ENCODE measurements around the gene BORCS6.

The BORCS6 gene

DNA sequence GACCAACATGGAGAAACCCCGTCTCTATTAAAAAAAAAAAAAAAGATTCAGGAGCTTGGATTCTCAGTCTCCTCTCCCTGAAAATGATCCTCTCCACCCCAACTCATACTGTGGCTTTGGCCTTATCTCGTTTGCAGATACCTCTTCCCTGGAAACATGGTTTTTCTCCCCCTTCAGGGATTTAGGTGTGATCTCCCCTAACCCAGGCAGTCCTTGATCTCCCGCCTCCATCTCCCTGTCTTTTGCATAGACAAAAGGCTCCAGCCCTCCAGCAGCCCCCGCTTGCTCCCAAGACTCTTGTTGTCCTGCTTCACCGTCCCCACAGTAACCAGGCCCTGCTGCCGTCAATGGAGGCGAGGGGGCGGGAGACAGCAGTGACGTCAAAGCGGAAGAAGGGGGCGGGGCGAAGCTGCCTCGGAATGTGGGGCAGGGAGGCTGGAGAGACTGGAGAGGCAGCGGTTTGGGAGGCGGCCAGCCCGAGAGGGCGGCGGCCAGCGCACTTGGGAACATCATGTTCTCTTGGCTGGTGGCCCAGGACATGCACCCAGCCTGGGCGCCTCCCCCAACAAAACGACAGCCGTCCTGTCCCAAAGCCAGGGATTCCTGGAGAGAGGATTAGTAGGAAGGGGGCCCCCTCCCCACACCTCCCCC lies 35.9 kb downstream of the BORCS6 start:
- peak; percentile 97 for DNase-seq

DNA sequence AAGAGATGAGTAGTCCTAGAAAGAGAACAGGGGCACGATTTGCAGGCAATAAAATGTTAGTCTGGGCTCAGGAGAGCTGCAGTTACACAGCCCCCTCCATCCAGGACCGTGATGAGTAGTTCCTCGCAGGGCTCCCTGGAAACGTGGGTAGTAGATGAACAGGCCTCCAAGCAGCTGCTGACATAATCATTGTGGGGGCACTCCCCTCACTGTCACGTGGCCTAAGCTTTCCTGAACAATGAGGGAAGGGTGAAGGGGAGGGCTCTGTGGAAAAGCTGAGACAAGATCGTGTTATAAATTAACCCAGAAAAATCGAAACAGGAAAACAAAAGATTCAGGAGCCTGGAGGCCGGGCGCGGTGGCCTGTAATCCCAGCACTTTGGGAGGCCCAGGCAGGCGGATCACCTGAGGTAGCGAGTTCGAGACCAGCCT lies 36.4 kb downstream of the BORCS6 start:
- DNase-seq: no peak

DNA sequence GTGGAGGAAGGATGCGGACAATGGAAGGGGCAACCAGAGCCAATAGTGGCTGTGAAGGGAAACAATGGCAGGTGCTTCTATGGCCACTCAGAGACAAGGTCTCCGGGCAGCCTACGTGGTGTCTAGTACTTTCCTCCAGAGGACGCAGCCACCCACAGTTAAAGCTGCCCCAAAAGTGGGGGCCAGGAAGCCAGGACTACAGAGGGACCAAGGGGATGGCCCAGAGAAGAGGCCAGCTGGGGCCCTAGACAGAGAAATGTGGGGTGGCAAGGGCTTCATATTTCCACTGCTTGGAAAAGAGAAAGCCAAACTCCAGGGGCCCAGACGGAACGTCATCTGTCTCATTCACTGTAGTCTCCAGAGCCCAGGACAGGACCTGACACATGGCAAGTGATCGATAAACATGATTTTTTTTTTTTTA lies 36.9 kb downstream of the BORCS6 start:
- DNase-seq: no peak

DNA sequence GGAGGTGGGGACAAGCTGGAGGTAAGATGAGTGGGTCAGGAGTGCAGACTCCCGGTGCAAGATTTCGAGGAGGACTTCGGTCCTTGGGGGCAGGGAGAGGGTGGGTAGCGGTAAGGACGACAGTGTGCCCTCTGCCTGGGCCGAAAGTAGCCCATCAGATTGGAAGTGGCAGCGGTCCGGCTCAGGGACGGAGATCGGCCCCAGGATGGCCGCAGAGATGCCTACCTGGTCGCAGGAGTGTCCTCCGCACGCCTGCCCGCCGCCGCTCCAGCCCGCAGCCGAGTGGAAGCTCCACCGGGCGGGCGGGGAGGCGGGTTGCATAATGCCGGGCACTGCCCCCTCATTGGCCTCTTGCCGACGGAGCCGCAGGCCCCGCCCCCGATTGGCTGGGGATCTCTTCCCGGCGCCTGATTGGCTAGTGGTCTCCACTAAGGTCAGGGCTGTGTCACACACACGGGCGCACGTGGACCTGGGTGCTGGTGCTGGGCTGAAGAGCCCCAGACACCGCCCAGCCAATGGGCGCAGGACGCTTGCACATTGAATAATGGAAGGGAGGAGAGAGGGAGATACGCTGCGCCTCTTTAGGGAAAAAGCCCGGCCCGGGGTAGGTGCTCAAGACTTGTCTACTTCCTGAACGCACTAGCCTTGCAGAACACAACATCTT lies 37.7 kb downstream of the BORCS6 start, which contains the start of gene PER1:
Gene PER1 (minus strand): TSS at position 293 of the 664 bp plus-strand sequence. CDS start 1,698 bp downstream, outside the sequence.
- peak; percentile 80 for DNase-seq

DNA sequence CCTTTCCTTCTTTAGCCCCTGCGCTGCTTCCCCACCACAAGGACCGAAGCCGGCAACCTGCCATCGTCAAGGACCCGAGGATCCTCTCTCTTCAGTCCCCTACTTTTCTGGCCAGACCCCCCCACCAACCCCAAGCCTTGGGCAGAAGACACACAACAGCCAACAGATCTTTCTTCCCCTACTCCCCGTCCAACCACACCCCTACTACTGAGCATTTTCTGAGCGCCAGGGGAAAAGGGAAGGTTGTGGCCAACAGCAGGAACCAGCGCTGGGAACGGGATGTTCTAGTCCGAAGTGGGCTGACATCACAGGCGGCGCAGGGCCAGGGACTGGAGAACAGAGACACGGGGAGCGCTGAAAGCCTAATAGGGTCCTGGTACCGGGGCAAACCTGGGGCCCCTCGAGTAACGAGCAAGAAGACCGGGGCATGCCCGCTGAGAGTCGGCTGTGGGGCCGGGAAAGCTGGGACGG lies 38.3 kb downstream of the BORCS6 start:
- no peak for DNase-seq

DNA sequence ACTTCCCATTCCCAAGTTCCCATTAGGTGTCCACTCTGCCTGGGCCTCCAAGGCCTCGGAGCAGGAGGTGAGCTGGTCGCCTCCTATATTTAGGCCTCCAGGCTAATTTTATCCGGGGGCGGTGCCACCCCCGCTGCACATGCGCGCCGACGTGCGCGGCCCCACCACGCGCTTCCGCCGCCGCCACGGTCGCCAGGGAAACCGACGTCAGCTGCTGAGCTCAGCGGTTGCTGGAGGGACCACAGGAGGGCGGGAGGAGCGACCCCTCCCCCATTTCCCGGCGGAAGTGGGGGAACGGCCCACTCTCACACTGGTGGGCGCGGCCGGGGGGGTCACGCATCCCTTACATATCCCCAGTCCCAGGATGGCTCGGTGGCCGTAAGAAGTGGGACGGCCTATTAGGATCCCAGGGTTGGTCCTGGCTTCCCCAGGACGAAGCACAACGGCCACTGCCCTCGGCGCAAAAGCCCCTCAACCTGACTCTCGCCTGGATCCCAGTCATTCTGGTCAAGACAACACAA lies 38.8 kb downstream of the BORCS6 start:
- DNase-seq: peak; percentile 88

DNA sequence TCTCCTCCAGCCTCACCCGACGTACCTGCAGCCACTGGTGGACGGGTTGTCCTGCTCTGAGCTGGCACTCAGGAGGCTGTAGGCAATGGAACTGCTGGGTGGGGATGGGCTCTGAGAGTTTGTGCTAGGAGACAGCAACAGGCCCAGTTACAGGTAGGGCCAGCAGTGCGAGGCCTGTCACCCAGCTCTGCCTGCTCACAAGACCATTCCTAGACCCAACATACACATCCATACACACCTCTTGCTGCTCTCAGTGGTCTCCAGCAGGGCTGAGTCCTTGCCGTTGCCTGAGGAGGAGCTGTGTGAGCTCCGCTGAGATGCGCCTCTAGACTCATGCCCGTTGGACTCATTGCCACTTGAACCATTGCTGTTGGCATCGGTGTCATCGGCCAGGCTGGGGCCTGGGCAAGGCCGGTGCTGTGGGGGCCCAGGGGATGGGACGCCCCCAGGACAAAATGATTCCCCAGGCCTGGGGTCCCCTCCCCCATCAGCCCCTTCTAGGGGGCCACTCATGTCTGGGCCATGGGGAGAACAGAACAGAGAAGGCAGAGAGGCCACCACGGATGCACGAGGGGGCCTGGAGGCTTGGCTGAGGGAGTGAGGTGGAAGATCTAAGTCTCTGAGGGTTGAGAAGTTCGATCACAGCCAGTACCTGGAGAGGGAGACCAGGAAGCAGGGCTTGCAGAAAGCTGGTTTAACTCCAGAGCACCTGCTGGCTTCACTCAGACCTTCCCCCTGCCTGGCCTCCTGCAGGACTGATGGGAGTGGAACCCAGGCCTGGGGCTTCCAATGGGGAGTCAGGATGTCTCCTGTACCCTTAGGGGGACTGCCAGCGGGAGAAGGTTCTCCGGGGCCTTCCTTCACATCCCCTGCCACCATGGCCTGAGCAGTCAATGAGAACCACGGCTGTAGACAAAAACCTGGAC lies 39.5 kb downstream of the BORCS6 start:
- no peak for DNase-seq

DNA sequence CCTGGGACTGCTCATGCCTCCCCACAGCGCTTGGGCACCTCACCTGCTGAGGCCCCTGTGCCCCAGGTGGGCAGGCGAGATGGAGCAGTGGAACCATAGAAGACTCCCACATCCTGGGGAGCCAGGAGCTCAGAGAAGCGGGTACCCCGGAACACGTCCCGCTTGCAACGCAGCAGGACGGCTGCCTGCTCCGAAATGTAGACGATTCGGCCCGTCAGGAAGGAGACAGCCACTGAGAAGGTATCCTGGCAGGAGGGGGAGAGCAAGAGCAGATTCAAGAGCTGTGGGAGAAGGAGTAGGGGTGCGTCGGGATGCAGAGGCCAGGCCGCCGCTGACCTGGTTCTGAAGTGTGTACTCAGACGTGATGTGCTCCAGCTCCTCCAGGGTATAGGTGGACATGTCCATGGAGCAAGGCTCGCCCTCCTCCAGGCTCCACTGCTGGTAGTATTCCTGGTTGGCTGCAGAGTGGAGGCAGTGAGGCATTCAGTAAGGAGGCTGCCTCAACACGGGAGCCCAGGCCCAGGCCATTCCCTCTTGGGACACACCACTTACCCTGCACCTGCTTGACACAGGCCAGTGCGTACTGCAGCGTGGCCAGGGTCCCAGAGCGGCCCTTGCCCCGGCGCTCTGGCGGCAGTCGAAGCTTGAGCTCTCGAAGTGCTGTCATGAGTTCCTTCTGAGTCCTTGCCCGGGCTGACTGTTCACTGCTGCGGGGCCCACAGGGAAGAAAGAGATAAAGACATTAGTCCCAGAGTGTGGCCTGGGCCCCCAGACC lies 40.4 kb downstream of the BORCS6 start:
- DNase-seq: no peak

DNA sequence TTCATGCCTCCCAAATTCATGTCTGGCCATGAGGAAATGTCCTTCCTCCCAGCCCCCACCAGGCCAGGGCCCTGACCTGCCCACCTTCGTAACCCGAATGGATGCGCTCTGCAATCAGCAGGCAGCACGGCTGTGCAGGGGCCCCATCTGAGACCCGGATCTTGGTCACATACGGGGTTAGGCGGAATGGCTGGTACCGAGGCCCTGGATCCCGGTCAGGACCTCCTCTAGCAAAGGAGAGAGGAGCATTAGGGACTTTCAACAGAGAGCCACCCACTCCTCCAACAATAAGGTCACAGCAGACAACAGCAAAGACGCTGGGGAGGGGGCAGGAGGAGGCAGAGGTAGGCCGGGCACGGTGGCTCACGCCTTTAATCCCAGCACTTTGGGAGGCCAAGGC lies 41.4 kb downstream of the BORCS6 start:
- no peak for DNase-seq

DNA sequence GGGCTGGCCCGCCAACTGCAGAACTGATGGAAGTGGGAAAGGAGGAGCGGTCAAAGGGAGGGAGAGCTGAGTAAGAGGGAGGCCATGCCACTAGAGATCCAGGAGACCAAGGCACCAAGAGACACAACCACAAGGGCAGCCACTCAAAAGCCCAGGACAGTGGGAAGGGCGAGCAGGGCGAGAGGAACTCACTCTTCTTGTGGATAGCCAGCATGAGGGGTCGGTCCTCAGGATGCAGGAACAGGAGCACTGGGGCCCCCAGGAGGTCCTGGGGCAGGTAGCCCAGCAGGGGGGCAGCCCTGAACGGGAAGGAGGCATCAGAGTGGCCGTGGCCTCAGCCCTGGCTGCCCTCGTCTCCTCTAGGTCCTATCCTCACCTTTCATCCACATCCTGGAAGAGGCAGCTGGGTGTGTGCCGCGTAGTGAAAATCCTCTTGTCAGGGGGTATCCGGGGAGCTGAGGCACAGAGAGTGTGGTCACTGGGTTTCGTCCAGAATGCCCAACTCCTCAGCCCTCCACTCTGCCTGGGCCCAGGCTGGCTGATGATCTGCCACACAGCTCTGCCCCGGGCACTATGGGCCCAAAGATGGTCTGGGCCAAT lies 42.1 kb downstream of the BORCS6 start:
- DNase-seq: no peak

DNA sequence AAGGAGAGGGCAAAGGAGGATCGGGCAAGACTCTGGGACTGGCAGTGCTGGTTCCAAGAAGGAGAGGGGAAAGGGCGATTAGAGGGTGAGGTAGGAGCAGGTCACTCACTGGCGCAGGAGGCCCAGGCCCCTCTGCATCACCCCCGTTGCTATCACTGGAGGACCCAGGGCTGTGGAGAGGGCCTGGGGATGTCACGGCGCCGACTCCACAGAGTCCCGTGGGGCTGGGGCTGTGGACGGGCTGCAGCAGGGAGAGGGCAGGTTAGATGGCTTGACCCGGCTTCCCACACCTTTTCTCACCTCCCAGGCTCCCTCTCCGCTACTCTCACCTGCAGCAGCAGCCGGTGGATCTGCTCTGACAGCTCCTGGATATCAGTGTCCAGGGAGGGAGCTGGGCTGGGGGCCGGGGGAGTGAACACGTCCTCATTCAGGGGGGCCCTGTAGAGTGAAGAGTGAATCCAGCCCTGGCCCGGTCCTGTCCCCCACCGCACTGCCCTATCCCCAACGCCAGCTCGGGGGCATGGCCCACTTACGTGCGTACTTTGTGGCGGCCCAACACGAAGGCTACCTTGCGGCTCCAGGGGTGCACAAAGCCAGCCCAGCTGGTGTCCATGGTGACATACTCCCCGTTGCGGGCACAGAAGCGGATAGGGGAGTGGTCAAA lies 42.7 kb downstream of the BORCS6 start:
- no peak for DNase-seq

DNA sequence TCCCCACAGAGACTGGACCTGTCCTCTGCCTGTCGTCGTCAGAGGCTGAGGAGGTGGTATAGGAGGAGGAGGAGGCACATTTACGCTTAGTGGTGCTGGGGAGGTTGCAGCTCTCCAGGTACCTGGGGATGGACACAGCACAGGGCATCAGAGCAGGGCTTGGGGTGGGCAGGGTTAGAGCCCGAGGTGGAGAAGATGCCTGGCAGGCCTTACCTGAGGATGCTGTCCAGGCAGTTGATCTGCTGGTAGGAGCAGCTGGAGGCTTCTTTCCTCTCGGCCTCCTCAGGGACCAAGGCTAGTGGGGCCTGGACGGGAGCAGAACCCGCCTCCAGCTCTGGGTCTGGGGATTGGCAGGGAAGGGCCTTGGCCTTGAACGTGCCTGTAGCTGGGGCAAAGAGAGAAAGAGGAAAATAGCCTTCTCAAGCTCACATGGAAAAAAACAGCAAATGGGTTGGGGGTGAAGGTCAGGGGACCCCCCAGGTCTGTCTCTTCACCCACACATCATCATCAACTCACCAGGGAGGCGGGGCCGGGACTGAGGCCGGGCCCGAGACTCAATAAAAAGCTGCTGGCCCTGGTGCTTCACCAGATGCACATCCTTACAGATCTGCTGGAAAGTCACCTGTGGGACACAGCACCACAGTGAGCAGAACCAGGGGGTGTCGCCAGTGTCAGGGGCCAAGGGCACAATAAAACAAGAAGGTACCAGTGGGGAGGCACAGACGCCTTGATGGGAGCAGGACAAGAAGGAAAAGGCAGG lies 43.4 kb downstream of the BORCS6 start:
- DNase-seq: no peak

DNA sequence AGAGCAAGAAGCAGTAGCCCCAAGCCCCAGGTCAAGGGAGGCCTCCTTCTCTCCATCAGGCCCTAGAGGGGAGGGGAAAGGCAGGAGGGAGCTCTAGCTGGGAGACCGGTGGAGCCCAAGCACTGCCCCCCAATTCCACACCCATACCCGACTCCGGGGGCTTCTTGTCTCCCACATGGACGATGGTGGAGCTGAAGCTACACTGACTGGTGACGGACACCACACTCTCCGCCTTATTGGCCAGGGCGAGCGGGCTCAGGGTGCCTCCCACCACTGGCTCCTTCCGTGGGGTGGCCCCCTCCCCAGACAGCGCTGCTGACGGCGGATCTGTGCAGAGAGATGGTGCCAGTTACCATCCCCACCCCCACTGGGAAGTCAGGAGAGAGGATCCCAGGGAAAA lies 44.2 kb downstream of the BORCS6 start:
- DNase-seq: no peak

DNA sequence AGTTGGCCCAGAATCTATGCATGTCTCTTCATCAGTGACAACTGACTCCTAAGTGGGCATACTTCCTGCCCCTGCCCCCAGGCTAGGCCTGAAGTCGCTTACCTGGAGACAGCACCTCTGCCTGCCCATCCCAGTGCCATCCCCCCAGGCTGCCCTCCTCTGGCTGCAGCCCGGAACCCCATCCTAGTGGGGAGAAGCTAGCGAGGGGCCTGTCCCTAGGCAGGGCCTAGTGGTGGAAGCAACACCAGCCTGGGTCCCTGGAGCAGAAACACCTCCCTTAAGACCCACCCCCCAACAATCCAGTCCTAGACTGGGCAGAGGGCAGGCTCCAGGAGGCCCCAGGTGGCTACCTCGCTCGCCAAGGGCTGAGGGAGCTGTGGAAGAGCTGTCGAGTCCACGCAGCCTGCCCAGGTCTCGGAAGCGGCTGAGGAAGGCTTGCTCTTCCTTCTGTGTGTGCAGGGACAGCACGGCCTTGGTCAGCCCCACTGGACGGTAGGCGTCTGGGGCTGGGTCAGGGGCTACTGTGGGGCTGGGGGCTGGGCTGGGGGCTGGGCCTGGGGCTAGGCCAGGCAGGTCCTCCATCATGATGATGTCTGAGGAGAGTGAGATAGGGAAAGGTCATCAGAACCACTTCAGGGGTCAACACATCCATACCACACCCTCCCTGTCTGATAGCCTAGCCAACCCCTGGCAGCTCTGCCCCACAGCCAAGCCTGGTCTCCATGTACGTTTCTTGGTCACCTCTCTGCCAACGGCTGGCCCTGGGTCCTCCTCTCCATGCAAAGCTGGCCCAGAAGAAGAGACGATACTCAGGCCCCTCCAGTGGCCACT lies 45.4 kb downstream of the BORCS6 start:
- no peak for DNase-seq

DNA sequence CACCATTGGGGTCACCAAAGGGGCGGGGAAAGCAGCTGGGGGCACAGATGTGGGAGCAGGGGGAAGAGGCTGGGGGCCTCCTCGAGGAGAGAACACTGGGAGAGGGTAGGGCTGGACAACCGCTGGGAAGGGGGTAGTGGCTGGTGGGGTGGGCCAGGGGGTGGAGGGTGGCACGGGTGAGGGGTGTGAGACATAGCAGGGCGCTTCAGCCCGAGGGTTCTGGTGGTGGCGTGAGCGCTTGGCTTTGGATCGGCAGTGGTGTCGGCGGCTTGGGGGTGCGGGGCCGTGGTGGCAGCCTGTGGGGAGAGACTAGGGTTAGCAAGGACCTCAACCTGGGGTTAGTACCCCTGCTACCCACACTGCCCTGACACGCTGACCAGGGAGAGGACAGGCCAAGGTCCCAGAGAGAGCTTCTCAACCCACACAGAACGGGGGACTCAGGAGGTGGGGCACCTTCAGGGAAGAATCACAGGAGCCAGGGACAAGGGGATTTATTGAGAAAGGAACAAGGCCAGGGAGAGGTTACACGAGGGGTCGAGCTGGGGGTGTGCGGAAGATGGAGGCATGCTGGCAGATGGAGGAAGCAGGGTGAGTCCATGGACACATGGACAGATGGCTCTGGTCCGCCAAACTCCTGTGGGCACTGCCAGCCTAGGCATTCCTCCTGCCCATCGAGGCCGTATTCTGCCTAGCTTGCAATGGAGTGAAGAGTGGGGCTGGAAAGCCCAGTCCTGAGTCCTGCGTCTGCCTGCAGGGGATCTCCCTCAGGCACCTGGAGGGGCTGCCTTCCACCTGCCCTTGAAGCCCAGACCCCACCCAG lies 46.2 kb downstream of the BORCS6 start:
- DNase-seq: no peak

DNA sequence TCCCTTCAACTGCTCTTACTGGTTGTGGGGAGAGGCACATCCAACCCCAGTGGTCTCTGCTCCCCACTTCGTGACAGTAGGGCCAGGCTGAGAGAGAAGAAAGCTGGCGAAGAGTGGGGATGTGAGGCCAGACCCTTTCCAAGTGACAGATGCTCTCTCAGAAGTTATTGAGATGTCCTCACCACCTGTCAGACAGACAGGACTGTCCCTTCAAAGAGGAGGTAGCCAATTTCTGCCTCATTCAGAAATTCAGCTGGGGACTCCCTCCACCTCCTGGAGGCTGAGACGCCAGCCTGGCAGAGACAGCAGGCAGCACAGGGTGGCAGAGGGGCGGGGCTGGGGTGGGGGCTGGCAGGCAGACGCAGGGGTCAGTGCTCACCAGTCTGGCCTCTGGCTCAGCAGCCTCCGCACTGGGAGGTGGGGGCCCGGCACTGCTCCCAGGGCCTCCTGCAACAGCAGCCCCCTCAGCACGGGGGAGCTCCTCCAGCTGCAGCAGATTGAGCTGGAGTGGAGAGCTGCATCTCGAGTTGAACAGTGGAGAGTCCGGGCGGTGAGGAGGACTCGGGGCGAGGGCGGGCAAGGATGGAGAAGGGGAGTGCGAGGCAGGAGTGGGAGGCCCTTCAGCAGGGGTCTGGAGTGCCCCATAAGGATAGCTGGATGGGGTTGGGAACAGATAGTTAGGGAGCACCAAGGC lies 46.9 kb downstream of the BORCS6 start:
- no peak for DNase-seq

DNA sequence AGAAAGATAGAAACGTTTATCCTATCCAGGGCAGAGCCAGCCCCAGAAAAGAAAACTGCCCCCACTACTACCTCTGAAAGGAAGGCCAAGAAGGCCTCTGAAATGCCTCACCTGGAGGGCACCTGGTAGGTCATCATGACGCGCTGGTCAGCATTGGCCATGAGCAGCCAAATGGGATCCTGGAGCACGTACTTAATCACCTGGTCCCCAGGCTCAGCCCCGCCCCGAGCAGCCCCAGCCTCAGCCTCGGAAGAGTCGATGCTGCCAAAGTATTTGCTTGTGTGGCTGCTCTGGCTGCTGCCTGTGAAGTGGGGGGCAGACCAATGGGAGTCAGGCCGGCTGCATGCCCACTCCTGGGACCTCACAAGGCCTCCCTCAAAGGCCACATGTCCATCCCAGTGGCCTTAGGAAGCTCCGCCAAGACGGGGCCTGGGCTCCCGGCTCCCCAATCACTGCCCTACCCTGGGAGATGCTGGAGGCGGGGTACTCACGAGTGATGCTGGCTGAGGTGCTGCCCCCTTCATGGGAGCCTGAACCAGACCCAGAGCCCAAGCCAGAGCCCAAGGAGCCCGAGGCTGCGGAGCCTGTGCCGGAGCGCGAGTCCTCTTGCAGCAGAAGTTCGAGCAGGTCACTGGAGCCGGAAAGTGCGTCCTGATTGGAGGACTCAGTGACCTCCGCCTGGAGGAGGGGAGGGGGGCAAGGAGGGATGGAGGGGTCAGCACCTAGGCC lies 47.7 kb downstream of the BORCS6 start:
- DNase-seq: no peak

Measured in T-helper 9 cell (primary cell).